GM23338 (cell line): ENCODE data around the gene PSMA5. TPM values are rescaled to one million over a fixed set of nuclear protein-coding genes. Genes with fewer than 3 reads are reported as not detected.

Source experiments
- ATAC-seq: fragments of 200-7000 bp; cut with Tn5 transposase; 3 replicates; pipeline ENCODE4 v1.9.1; 2020
- DNase-seq: peaks from one replicate; pipeline ENCODE4 v3.0.0-alpha.2; 2015; ENCODE audit warnings: low spot score
- H2AFZ ChIP-seq: fragments of 200-600 bp; sonication (generic); 2 replicates; pipeline ENCODE4 v1.8.0; 2016; ENCODE audit warnings: antibody characterized with exemption, mild to moderate bottlenecking, moderate library complexity
- H3F3A ChIP-seq: fragments of 200-600 bp; sonication (generic); replicated peaks from 2 replicates; pipeline ENCODE4 v1.8.0; 2017; ENCODE audit warnings: antibody characterized with exemption, mixed run types, low read depth
- H3K27ac ChIP-seq: fragments of 200-600 bp; sonication (generic); 2 replicates; pipeline ENCODE4 v1.6.1; 2016; ENCODE audit warnings: low read depth
- H3K27me3 ChIP-seq: fragments of 200-600 bp; sonication (generic); 2 replicates; pipeline ENCODE4 v1.8.0; 2016; ENCODE audit warnings: mild to moderate bottlenecking, mixed run types, moderate library complexity; ENCODE audit not compliant: insufficient read depth
- H3K36me3 ChIP-seq: fragments of 200-600 bp; sonication (generic); 2 replicates; pipeline ENCODE4 v1.8.0; 2016; ENCODE audit warnings: mild to moderate bottlenecking; ENCODE audit not compliant: insufficient read depth
- H3K4me1 ChIP-seq: fragments of 200-600 bp; sonication (generic); 2 replicates; pipeline ENCODE4 v1.8.0; 2016; ENCODE audit warnings: mild to moderate bottlenecking, moderate library complexity; ENCODE audit not compliant: insufficient read depth
- H3K4me2 ChIP-seq: fragments of 200-600 bp; sonication (generic); 2 replicates; pipeline ENCODE4 v1.7.1; 2017; ENCODE audit warnings: mixed run types
- H3K4me3 ChIP-seq: fragments of 200-600 bp; sonication (generic); 2 replicates; pipeline ENCODE4 v1.6.1; 2016; ENCODE audit warnings: mixed run types
- H3K79me2 ChIP-seq: fragments of 200-600 bp; sonication (generic); replicated peaks from 2 replicates; pipeline ENCODE4 v1.8.0; 2017; ENCODE audit warnings: mild to moderate bottlenecking; ENCODE audit not compliant: insufficient read depth
- H3K9me2 ChIP-seq: fragments of 200-600 bp; sonication (generic); 2 replicates; pipeline ENCODE4 v1.8.0; 2017; ENCODE audit not compliant: insufficient read depth
- H4K20me1 ChIP-seq: fragments of 200-600 bp; sonication (generic); replicated peaks from 2 replicates; pipeline ENCODE4 v1.8.0; 2017; ENCODE audit warnings: mild to moderate bottlenecking; ENCODE audit not compliant: insufficient read depth
- H3K27ac Mint-ChIP-seq: 2 replicates; pipeline ENCODE4 v1.8.0; 2020; ENCODE audit warnings: inconsistent platforms, mild to moderate bottlenecking, moderate library complexity, mixed read lengths
- H3K27me3 Mint-ChIP-seq: 3 replicates; pipeline ENCODE4 v1.8.0; 2022; ENCODE audit warnings: low read depth, mild to moderate bottlenecking, moderate library complexity, mixed read lengths, inconsistent platforms; ENCODE audit not compliant: insufficient read depth, poor library complexity
- H3K36me3 Mint-ChIP-seq: 3 replicates; pipeline ENCODE4 v1.8.0; 2021; ENCODE audit warnings: low read depth, mild to moderate bottlenecking, inconsistent platforms, moderate library complexity, mixed read lengths
- H3K4me1 Mint-ChIP-seq: 3 replicates; pipeline ENCODE4 v1.8.0; 2020; ENCODE audit warnings: mild to moderate bottlenecking, inconsistent platforms, mixed read lengths
- H3K4me3 Mint-ChIP-seq: 3 replicates; pipeline ENCODE4 v1.8.0; 2021; ENCODE audit warnings: moderate library complexity, mild to moderate bottlenecking, inconsistent platforms, mixed read lengths
- H3K9me3 Mint-ChIP-seq: 3 replicates; pipeline ENCODE4 v1.8.0; 2020; ENCODE audit warnings: moderate library complexity, mild to moderate bottlenecking, inconsistent platforms, mixed read lengths
- CREB1 ChIP-seq: fragments of 250-450 bp; sonication (Bioruptor Pico); IDR thresholded peaks from 2 replicates; pipeline ENCODE4 v1.5.0; 2020; ENCODE audit warnings: low read depth, mild to moderate bottlenecking, moderate library complexity
- EZH2phosphoT487 ChIP-seq: fragments of 200-600 bp; sonication (generic); IDR thresholded peaks from one replicate; pipeline ENCODE4 v1.8.1; 2018; ENCODE audit warnings: antibody characterized with exemption; ENCODE audit not compliant: unreplicated experiment
- NANOG ChIP-seq: IDR thresholded peaks from 2 replicates; pipeline ENCODE4 v1.6.1; 2016; ENCODE audit warnings: antibody characterized with exemption, borderline replicate concordance
- POLR2AphosphoS5 ChIP-seq: IDR thresholded peaks from 2 replicates; pipeline ENCODE4 v1.6.1; 2016; ENCODE audit warnings: antibody characterized with exemption, low read depth
- STAT1 ChIP-seq: IDR thresholded peaks from one replicate; pipeline ENCODE4 v1.6.1; 2016; ENCODE audit warnings: antibody characterized with exemption; ENCODE audit not compliant: unreplicated experiment
- ZNF114 ChIP-seq: fragments of 250-450 bp; sonication (Bioruptor Pico); IDR thresholded peaks from 2 replicates; pipeline ENCODE4 v1.5.0; 2020; ENCODE audit warnings: mild to moderate bottlenecking, moderate library complexity
- ZNF331 ChIP-seq: fragments of 250-450 bp; sonication (Bioruptor Pico); IDR thresholded peaks from 2 replicates; pipeline ENCODE4 v1.5.0; 2020; ENCODE audit warnings: low read depth, mild to moderate bottlenecking, moderate library complexity
- polyA plus RNA-seq: library from polyadenylated mRNA; unstranded; fragments of >200 nt; fragmentation: Nextera tagmentation; extraction: Ambion mirVana; gene quantifications from 2 replicates; pipeline ENCODE4 v1.2.1, GENCODE V29; 2016
- total RNA-seq: library from RNA; depleted of rRNA; stranded (reverse); fragments of >200 nt; shearing (Covaris generic); gene quantifications from 2 replicates; pipeline ENCODE4 v1.2.3, GENCODE V29; 2014
- TF ChIP-seq, protein P1 (sequence below): IDR thresholded peaks from 2 replicates; pipeline ENCODE4 v1.6.1; 2016; ENCODE audit warnings: antibody characterized with exemption
- TF ChIP-seq, protein P2 (sequence below): fragments of 250-450 bp; sonication (Bioruptor Pico); IDR thresholded peaks from 2 replicates; pipeline ENCODE4 v1.5.0; 2020; ENCODE audit warnings: mild to moderate bottlenecking, moderate library complexity

Gene PSMA5
- total and polyA plus RNA-seq, 2 experiments from 2014 or later, result 104 to 126 TPM

DNA sequence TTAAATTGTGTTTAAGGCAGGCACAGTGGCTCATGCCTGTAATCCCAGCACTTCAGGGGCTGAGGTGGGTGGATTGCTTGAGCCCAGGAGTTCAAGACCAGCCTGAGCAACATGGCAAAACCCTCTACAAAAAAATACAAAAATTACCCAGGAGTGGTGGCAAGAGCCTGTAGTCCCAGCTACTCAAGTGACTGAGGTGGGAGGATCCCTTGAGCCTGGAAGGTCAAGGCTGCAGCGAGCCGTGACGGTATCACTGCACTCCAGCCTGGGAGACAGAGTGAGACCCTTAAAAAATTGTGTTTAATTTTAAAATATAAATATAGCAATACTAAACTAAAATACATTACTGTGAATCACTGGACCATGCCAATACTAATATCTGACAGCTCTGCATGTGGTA, 71.3 kb downstream of the PSMA5 start (continued):
- TF ChIP-seq, protein P1, sequence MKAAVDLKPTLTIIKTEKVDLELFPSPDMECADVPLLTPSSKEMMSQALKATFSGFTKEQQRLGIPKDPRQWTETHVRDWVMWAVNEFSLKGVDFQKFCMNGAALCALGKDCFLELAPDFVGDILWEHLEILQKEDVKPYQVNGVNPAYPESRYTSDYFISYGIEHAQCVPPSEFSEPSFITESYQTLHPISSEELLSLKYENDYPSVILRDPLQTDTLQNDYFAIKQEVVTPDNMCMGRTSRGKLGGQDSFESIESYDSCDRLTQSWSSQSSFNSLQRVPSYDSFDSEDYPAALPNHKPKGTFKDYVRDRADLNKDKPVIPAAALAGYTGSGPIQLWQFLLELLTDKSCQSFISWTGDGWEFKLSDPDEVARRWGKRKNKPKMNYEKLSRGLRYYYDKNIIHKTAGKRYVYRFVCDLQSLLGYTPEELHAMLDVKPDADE, result no peak
- TF ChIP-seq STAT1 (no peak), CREB1 (CRISPR knock-in tag) (no peak), EZH2phosphoT487 (no peak)
- TF ChIP-seq, protein P2, sequence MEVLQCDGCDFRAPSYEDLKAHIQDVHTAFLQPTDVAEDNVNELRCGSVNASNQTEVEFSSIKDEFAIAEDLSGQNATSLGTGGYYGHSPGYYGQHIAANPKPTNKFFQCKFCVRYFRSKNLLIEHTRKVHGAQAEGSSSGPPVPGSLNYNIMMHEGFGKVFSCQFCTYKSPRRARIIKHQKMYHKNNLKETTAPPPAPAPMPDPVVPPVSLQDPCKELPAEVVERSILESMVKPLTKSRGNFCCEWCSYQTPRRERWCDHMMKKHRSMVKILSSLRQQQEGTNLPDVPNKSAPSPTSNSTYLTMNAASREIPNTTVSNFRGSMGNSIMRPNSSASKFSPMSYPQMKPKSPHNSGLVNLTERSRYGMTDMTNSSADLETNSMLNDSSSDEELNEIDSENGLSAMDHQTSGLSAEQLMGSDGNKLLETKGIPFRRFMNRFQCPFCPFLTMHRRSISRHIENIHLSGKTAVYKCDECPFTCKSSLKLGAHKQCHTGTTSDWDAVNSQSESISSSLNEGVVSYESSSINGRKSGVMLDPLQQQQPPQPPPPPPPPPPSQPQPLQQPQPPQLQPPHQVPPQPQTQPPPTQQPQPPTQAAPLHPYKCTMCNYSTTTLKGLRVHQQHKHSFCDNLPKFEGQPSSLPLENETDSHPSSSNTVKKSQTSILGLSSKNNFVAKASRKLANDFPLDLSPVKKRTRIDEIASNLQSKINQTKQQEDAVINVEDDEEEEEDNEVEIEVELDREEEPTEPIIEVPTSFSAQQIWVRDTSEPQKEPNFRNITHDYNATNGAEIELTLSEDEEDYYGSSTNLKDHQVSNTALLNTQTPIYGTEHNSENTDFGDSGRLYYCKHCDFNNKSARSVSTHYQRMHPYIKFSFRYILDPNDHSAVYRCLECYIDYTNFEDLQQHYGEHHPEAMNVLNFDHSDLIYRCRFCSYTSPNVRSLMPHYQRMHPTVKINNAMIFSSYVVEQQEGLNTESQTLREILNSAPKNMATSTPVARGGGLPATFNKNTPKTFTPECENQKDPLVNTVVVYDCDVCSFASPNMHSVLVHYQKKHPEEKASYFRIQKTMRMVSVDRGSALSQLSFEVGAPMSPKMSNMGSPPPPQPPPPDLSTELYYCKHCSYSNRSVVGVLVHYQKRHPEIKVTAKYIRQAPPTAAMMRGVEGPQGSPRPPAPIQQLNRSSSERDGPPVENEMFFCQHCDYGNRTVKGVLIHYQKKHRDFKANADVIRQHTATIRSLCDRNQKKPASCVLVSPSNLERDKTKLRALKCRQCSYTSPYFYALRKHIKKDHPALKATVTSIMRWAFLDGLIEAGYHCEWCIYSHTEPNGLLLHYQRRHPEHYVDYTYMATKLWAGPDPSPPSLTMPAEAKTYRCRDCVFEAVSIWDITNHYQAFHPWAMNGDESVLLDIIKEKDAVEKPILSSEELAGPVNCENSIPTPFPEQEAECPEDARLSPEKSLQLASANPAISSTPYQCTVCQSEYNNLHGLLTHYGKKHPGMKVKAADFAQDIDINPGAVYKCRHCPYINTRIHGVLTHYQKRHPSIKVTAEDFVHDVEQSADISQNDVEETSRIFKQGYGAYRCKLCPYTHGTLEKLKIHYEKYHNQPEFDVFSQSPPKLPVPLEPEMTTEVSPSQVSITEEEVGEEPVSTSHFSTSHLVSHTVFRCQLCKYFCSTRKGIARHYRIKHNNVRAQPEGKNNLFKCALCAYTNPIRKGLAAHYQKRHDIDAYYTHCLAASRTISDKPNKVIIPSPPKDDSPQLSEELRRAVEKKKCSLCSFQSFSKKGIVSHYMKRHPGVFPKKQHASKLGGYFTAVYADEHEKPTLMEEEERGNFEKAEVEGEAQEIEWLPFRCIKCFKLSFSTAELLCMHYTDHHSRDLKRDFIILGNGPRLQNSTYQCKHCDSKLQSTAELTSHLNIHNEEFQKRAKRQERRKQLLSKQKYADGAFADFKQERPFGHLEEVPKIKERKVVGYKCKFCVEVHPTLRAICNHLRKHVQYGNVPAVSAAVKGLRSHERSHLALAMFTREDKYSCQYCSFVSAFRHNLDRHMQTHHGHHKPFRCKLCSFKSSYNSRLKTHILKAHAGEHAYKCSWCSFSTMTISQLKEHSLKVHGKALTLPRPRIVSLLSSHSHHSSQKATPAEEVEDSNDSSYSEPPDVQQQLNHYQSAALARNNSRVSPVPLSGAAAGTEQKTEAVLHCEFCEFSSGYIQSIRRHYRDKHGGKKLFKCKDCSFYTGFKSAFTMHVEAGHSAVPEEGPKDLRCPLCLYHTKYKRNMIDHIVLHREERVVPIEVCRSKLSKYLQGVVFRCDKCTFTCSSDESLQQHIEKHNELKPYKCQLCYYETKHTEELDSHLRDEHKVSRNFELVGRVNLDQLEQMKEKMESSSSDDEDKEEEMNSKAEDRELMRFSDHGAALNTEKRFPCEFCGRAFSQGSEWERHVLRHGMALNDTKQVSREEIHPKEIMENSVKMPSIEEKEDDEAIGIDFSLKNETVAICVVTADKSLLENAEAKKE (CRISPR knock-in tag), result no peak

DNA sequence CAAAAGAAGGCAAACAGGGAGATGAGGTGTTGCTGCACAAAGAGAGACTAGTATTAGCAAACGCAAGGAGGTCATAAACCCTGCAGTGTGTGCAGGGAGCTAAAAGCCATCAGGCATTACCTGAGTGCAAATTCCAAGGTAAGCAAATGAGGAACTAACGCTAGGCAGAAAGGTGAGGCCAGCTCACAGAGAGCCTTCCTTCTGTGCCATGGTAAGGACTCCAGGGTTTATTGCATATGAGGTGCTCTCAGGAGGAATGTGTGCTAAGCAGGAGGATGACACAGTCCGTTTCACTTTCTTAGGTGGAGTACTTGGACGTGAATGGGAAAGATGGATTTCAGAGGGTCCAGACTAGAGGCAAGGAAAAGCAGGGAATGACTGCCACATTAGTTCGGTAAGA, 74.8 kb downstream of the PSMA5 start:
- Histone ChIP-seq H3K27me3 (no peaks in the 10 kb centered on the region), H3K36me3 (peaks cover 3% of the 10 kb centered on the region; the same call in 1 of the 2 replicates), H4K20me1 (no peaks in the 10 kb centered on the region; the same call in 1 of the 2 replicates), H3K9me2 (no peaks in the 10 kb centered on the region), H3K27ac (no peak overlapping the region; the same call in 1 of the 2 replicates), H3K4me3 (no peak overlapping the region), H2AFZ (no peak overlapping the region), H3K79me2 (no peaks in the 10 kb centered on the region), H3K4me1 (no peaks in the 10 kb centered on the region), H3K4me2 (no peak overlapping the region), H3F3A (no peaks in the 10 kb centered on the region)
- Mint-ChIP-seq H3K36me3 (peaks cover 37% of the 10 kb centered on the region), H3K4me1 (peaks cover 5% of the 10 kb centered on the region; the same call in 2 of the 3 replicates), H3K4me3 (no peak overlapping the region), H3K9me3 (no peaks in the 10 kb centered on the region), H3K27me3 (no peaks in the 10 kb centered on the region), H3K27ac (no peak overlapping the region)
- ATAC-seq (no peak), DNase-seq (no peak)
- TF ChIP-seq POLR2AphosphoS5, result no peak
- TF ChIP-seq STAT1, result no peak
- no peak for TF ChIP-seq CREB1 (CRISPR knock-in tag)
- TF ChIP-seq ZNF114 (CRISPR knock-in tag), result no peak
- TF ChIP-seq NANOG, result no peak
- TF ChIP-seq ZNF331 (CRISPR knock-in tag), result no peak
- TF ChIP-seq, protein P1, result no peak
